Panc1 (cell line): Measurements from ENCODE around the gene GLUL. TPM values are rescaled to one million over a fixed set of nuclear protein-coding genes. Genes with fewer than 3 reads are reported as not detected.

Experiments used
- ATAC-seq: fragments of 200-7000 bp; cut with Tn5 transposase; 2 replicates; pipeline ENCODE4 v1.9.1; 2020; ENCODE audit warnings: mild to moderate bottlenecking, moderate library complexity
- BruUV-seq: library from RNA; stranded (reverse); fragments of 400-500 nt; replicated peaks from 2 replicates; lab custom pipeline; 2021; lab: Mats Ljungman, UMichigan
- CTCF ChIA-PET: fragments of 300-600 bp; sonication (Branson Sonifier 250); formaldehyde crosslinking; loops from one replicate; lab custom pipeline; 2022; ENCODE audit warnings: antibody characterized with exemption; lab: Charles Lee
- POLR2A ChIA-PET: fragments of 300-600 bp; sonication (Branson Sonifier 250); formaldehyde crosslinking; loops from one replicate; lab custom pipeline; 2022; ENCODE audit warnings: antibody characterized with exemption; lab: Charles Lee
- DNase-seq: peaks from one replicate; pipeline ENCODE4 v3.0.0-alpha.2; 2010; ENCODE audit warnings: low read depth, low spot score
- H3K27ac ChIP-seq: 2 replicates; pipeline ENCODE4 v1.5.1; 2011; ENCODE audit warnings: mild to moderate bottlenecking, low read length, inconsistent platforms
- H3K27me3 ChIP-seq: fragments of 200-500 bp; sonication (Bioruptor generic); 2 replicates; pipeline ENCODE4 v1.6.0; 2014; ENCODE audit warnings: low read length, inconsistent platforms; ENCODE audit not compliant: control insufficient read depth, insufficient read depth
- H3K36me3 ChIP-seq: fragments of 200-500 bp; sonication (Bioruptor generic); 2 replicates; pipeline ENCODE4 v1.5.1; 2014; ENCODE audit warnings: inconsistent platforms, mild to moderate bottlenecking, low read length, moderate library complexity; ENCODE audit not compliant: control insufficient read depth, insufficient read depth
- H3K4me1 ChIP-seq: 2 replicates; pipeline ENCODE4 v1.5.1; 2011; ENCODE audit warnings: inconsistent platforms, mild to moderate bottlenecking, low read length, moderate library complexity; ENCODE audit not compliant: control insufficient read depth, insufficient read depth
- H3K4me3 ChIP-seq, 2 experiments: 2 replicates each; pipeline ENCODE4 v1.5.1; 2011 to 2012; ENCODE audit warnings: low read depth in 2 of 2, low read length in 2 of 2, mild to moderate bottlenecking in 2 of 2, inconsistent platforms in 1 of 2, moderate library complexity in 1 of 2
- H3K9me3 ChIP-seq: fragments of 200-500 bp; sonication (Bioruptor generic); 2 replicates; pipeline ENCODE4 v1.5.1; 2014; ENCODE audit warnings: low read depth, mild to moderate bottlenecking, inconsistent platforms, low read length, moderate library complexity; ENCODE audit not compliant: control insufficient read depth, insufficient read depth
- CTCF ChIP-seq: fragments of 450-650 bp; IDR thresholded peaks from 2 replicates; pipeline ENCODE4 v1.5.1; 2017; ENCODE audit warnings: mild to moderate bottlenecking
- POLR2AphosphoS5 ChIP-seq: IDR thresholded peaks from 2 replicates; pipeline ENCODE4 v1.6.1; 2012; ENCODE audit warnings: mild to moderate bottlenecking, low read depth, low read length, moderate library complexity
- REST ChIP-seq, 2 experiments: IDR thresholded peaks; 2 replicates each; pipeline ENCODE4 v1.6.1; 2011 to 2012; ENCODE audit warnings: low read depth in 2 of 2, control low read depth in 1 of 2, low read length in 1 of 2, mild to moderate bottlenecking in 1 of 2, moderate library complexity in 1 of 2; ENCODE audit not compliant: insufficient read depth in 1 of 2
- SIN3A ChIP-seq: IDR thresholded peaks from 2 replicates; pipeline ENCODE4 v1.6.1; 2012; ENCODE audit warnings: low read depth, mild to moderate bottlenecking, low read length, moderate library complexity, borderline replicate concordance; ENCODE audit not compliant: insufficient read depth
- TCF7L2 ChIP-seq: IDR thresholded peaks from 2 replicates; pipeline ENCODE4 v1.6.1; 2011; ENCODE audit warnings: mild to moderate bottlenecking, low read depth, low read length, inconsistent platforms
- in situ Hi-C: cut with HindIII; loops from 2 replicates; pipeline ENCODE4 v1.10.0; 2016; ENCODE audit warnings: low sequenced_read_pairs, low pct_unique_long_range_greater_than_20kb
- intact Hi-C: fragments of 100-400 bp; cut with micrococcal nuclease; formaldehyde crosslinking; loops from one replicate; pipeline ENCODE4 v1.10.0; 2022; ENCODE audit not compliant: unreplicated experiment
- total RNA-seq: library from RNA; stranded (reverse); gene quantifications from one replicate; pipeline ENCODE4 v1.2.1, GENCODE V29; 2021; ENCODE audit not compliant: unreplicated experiment

Gene GLUL
- total RNA-seq, 1 experiment from 2014 or later: 55.2 TPM

- Histone ChIP-seq H3K36me3 (no peaks in the 10 kb centered on the region), H3K27ac (no peak overlapping the region), H3K27me3 (no peaks in the 10 kb centered on the region), H3K4me1 (no peaks in the 10 kb centered on the region), H3K4me3 (no peak overlapping the region), H3K9me3 (no peaks in the 10 kb centered on the region)
- in situ Hi-C loops (no loop called here), intact Hi-C loops (no loop called here)
- ChIA-PET CTCF (no interaction called here), POLR2A (no interaction called here)
- ATAC-seq (no peak), DNase-seq (no peak)
- BruUV-seq: no TSS peak
- TF ChIP-seq SIN3A: no peak
- TF ChIP-seq POLR2AphosphoS5: no peak
- TF ChIP-seq REST (IDR thresholded peaks at IDR 0.05; ENCODE audit: insufficient read depth in 1 of 2, low read depth in 2 of 2, low read length in 1 of 2): no peak
- no peak for TF ChIP-seq CTCF
- no peak for TF ChIP-seq TCF7L2
Measured at GRCh38 chr1:182368903-182369302, 22.7 kb downstream of the GLUL start.

- intact Hi-C loops: no loop called here
- in situ Hi-C loops: no loop called here
- DNase-seq (no peak), ATAC-seq (no peak)
- H3K36me3 ChIP-seq: no peaks in the 10 kb centered on the region
- no peak overlapping the region for H3K4me3 ChIP-seq
- H3K27ac ChIP-seq: no peak overlapping the region
- H3K4me1 ChIP-seq: no peaks in the 10 kb centered on the region
- BruUV-seq: no TSS peak
- no peaks in the 10 kb centered on the region for H3K27me3 ChIP-seq
- no peak for TF ChIP-seq TCF7L2
- no peak for TF ChIP-seq POLR2AphosphoS5
- no peak for TF ChIP-seq CTCF
- TF ChIP-seq SIN3A: no peak
- no peak for TF ChIP-seq REST (IDR thresholded peaks at IDR 0.05; ENCODE audit: insufficient read depth in 1 of 2, low read depth in 2 of 2, low read length in 1 of 2)
- no peaks in the 10 kb centered on the region for H3K9me3 ChIP-seq
- ChIA-PET CTCF (no interaction called here), POLR2A (no interaction called here)
Measured at GRCh38 chr1:182368358-182368757, 23.2 kb downstream of the GLUL start.
